ENCODE measurements around the gene PPRC1. TPM values are rescaled to one million over a fixed set of nuclear protein-coding genes. Genes with fewer than 3 reads are reported as not detected.

Gene PPRC1
- total and polyA plus RNA-seq, 4 donors, result 4.9 to 10.1 (median 8.7) TPM

- no peak for DNase-seq (ENCODE audit: low spot score)
- H3K36me3 ChIP-seq (ENCODE audit: control insufficient read depth in 4 of 4, insufficient read depth in 3 of 4, low read depth in 1 of 4, low read length in 3 of 4), result peaks cover 26 to 55% (median 53%) of the 10 kb centered on the region in 4 donors
- no peak overlapping the region for H3K4me3 ChIP-seq (ENCODE audit: low read depth in 1 of 3, low read length in 3 of 3)
- no peak overlapping the region for H3K9ac ChIP-seq (ENCODE audit: low read depth in 1 of 2, low read length in 2 of 2)
- H3K4me1 ChIP-seq (ENCODE audit: control insufficient read depth in 4 of 4, insufficient read depth in 4 of 4, low read length in 3 of 4), result peaks cover 2 to 19% (median 9%) of the 10 kb centered on the region in 4 donors
- no peak for TF ChIP-seq EGR1 (IDR thresholded peaks at IDR 0.05; ENCODE audit: low read depth in 2 of 2)
- H3K9me3 ChIP-seq (ENCODE audit: control insufficient read depth in 4 of 4, low read length in 3 of 4), result no peaks in the 10 kb centered on the region
- whole genome bisulfite sequencing, result 87% methylated on average over 3 of the region's 3 CpGs
- H3K27ac ChIP-seq (ENCODE audit: low read depth in 1 of 2, low read length in 2 of 2), result no peak overlapping the region
- no peaks in the 10 kb centered on the region for H3K27me3 ChIP-seq (ENCODE audit: control insufficient read depth in 4 of 4, insufficient read depth in 4 of 4, low read length in 3 of 4)
Measured at GRCh38 chr10:102157224-102157623, 24.4 kb downstream of the PPRC1 start.

GRCh38 chr10:102159051-102159597 is 26.3 kb downstream of the PPRC1 start:
- Histone ChIP-seq H3K4me3 (ENCODE audit: low read depth in 1 of 3, low read length in 3 of 3) (no peak overlapping the region), H3K9me3 (ENCODE audit: control insufficient read depth in 4 of 4, low read length in 3 of 4) (no peaks in the 10 kb centered on the region), H3K4me1 (ENCODE audit: control insufficient read depth in 4 of 4, insufficient read depth in 4 of 4, low read length in 3 of 4) (peaks cover 0 to 13% (median 3%) of the 10 kb centered on the region in 4 donors), H3K9ac (ENCODE audit: low read depth in 1 of 2, low read length in 2 of 2) (no peak overlapping the region), H3K36me3 (ENCODE audit: control insufficient read depth in 4 of 4, insufficient read depth in 3 of 4, low read depth in 1 of 4, low read length in 3 of 4) (peaks cover 28 to 71% (median 65%) of the 10 kb centered on the region in 4 donors), H3K27me3 (ENCODE audit: control insufficient read depth in 4 of 4, insufficient read depth in 4 of 4, low read length in 3 of 4) (no peaks in the 10 kb centered on the region), H3K27ac (ENCODE audit: low read depth in 1 of 2, low read length in 2 of 2) (no peak overlapping the region)
- 94% methylated on average over 5 of the region's 5 CpGs for WGBS
- no peak for DNase-seq (ENCODE audit: low spot score)
- TF ChIP-seq EGR1 (IDR thresholded peaks at IDR 0.05; ENCODE audit: low read depth in 2 of 2) (no peak), ZBTB33 (IDR thresholded peaks at IDR 0.05) (no peak), HNF4A (conservative IDR thresholded peaks at IDR 0.05) (no peak), NR2F2 (IDR thresholded peaks at IDR 0.05) (no peak), HNF4G (IDR thresholded peaks at IDR 0.05) (no peak), YY1 (IDR thresholded peaks at IDR 0.05) (no peak)

- Histone ChIP-seq H3K27ac (ENCODE audit: low read depth in 1 of 2, low read length in 2 of 2) (no peak overlapping the region), H3K4me3 (ENCODE audit: low read depth in 1 of 3, low read length in 3 of 3) (no peak overlapping the region), H3K4me1 (ENCODE audit: control insufficient read depth in 4 of 4, insufficient read depth in 4 of 4, low read length in 3 of 4) (peaks cover 0 to 8% (median 3%) of the 10 kb centered on the region in 4 donors), H3K27me3 (ENCODE audit: control insufficient read depth in 4 of 4, insufficient read depth in 4 of 4, low read length in 3 of 4) (no peaks in the 10 kb centered on the region), H3K36me3 (ENCODE audit: control insufficient read depth in 4 of 4, insufficient read depth in 3 of 4, low read depth in 1 of 4, low read length in 3 of 4) (peaks cover 28 to 71% (median 64%) of the 10 kb centered on the region in 4 donors), H3K9ac (ENCODE audit: low read depth in 1 of 2, low read length in 2 of 2) (no peak overlapping the region), H3K9me3 (ENCODE audit: control insufficient read depth in 4 of 4, low read length in 3 of 4) (no peaks in the 10 kb centered on the region)
- TF ChIP-seq HNF4G (IDR thresholded peaks at IDR 0.05) (no peak), ATF3 (IDR thresholded peaks at IDR 0.05) (no peak), YY1 (IDR thresholded peaks at IDR 0.05) (no peak), NR2F2 (IDR thresholded peaks at IDR 0.05) (no peak), SP1 (IDR thresholded peaks at IDR 0.05) (no peak), RAD21 (IDR thresholded peaks at IDR 0.05) (no peak), GABPA (IDR thresholded peaks at IDR 0.05 in 1 of 2, conservative IDR thresholded peaks at IDR 0.05 in 1 of 2) (no peak)
- 98% methylated on average over 4 of the region's 4 CpGs for WGBS
- DNase-seq (ENCODE audit: low spot score), result no peak
Measured at GRCh38 chr10:102159831-102160230, 27.0 kb downstream of the PPRC1 start.
